Cortex of kidney (tissue), 1 donor: ENCODE results near the gene NRF1.
"Not testable (repeated sequence)": the region's sequence is repeated elsewhere in the genome, so short reads cannot be mapped to it uniquely, and the experiment has no call there.

Experiments used
- DNase-seq: peaks from one replicate; lab custom pipeline; 2025; lab: John Stamatoyannopoulos, UW

Gene NRF1

GRCh38 chr7:129607471-129608120 is 3.9 kb upstream of the NRF1 start:
- no peak for DNase-seq

GRCh38 chr7:129609666-129610065 is 1.9 kb upstream of the NRF1 start:
- no peak for DNase-seq

- DNase-seq: no peak
Observed at GRCh38 chr7:129610709-129611245, 743 bp upstream of the NRF1 start.

GRCh38 chr7:129612112-129613015 is 844 bp downstream of the NRF1 start:
- no peak for DNase-seq

- no peak for DNase-seq
Observed at GRCh38 chr7:129613016-129613337, 1.5 kb downstream of the NRF1 start.

- no peak for DNase-seq
Observed at GRCh38 chr7:129615018-129615417, 3.5 kb downstream of the NRF1 start.

GRCh38 chr7:129616530-129616929 is 5.0 kb downstream of the NRF1 start:
- no peak for DNase-seq

- DNase-seq: no peak
Observed at GRCh38 chr7:129617178-129617577, 5.7 kb downstream of the NRF1 start.

- DNase-seq: no peak
Observed at GRCh38 chr7:129617652-129618051, 6.1 kb downstream of the NRF1 start.

- no peak for DNase-seq
Observed at GRCh38 chr7:129626896-129627295, 15.4 kb downstream of the NRF1 start.

- no peak for DNase-seq
Observed at GRCh38 chr7:129630341-129630740, 18.8 kb downstream of the NRF1 start.

- DNase-seq: no peak
Observed at GRCh38 chr7:129634361-129635034, 23.0 kb downstream of the NRF1 start.

- no peak for DNase-seq
Observed at GRCh38 chr7:129635300-129636029, 23.9 kb downstream of the NRF1 start.

GRCh38 chr7:129636030-129636550 is 24.6 kb downstream of the NRF1 start:
- not testable (repeated sequence) for DNase-seq

GRCh38 chr7:129636641-129637040 is 25.1 kb downstream of the NRF1 start:
- DNase-seq: no peak

GRCh38 chr7:129640400-129640799 is 28.9 kb downstream of the NRF1 start:
- DNase-seq: no peak

- no peak for DNase-seq
Observed at GRCh38 chr7:129642871-129643549, 31.5 kb downstream of the NRF1 start.

- DNase-seq: no peak
Observed at GRCh38 chr7:129643550-129644170, 32.1 kb downstream of the NRF1 start.

GRCh38 chr7:129644634-129645230 is 33.2 kb downstream of the NRF1 start:
- DNase-seq: no peak

GRCh38 chr7:129646369-129647021 is 35.0 kb downstream of the NRF1 start:
- DNase-seq: no peak
